Measurements from ENCODE around the gene HECTD4. TPM values are rescaled to one million over a fixed set of nuclear protein-coding genes. Genes with fewer than 3 reads are reported as not detected.
"Not testable (repeated sequence)": the region's sequence is repeated elsewhere in the genome, so short reads cannot be mapped to it uniquely, and the experiment has no call there.

The HECTD4 gene
- total RNA-seq, 1 donor from 2014 or later = 40.7 TPM

GRCh38 chr12:112350593-112351592 is 31.3 kb downstream of the HECTD4 start:
- H3K27me3 Mint-ChIP-seq (ENCODE audit: low read depth) = no peaks in the 10 kb centered on the region
- H3K27ac Mint-ChIP-seq (ENCODE audit: unreplicated experiment) = peak overlapping the region; percentile 68
- H3K9me3 Mint-ChIP-seq (ENCODE audit: low read depth) = no peaks in the 10 kb centered on the region
- H3K4me1 Mint-ChIP-seq (ENCODE audit: low read depth) = peaks cover 57% of the 10 kb centered on the region
- no peak for TF ChIP-seq CTCF (IDR thresholded peaks at IDR 0.05)
- peaks cover 2% of the 10 kb centered on the region for H3K36me3 Mint-ChIP-seq (ENCODE audit: low read depth)
- H3K4me3 Mint-ChIP-seq (ENCODE audit: unreplicated experiment) = no peak overlapping the region
- DNase-seq (ENCODE audit: low spot score) = no peak

- Mint-ChIP-seq H3K27me3 (ENCODE audit: low read depth) (no peaks in the 10 kb centered on the region), H3K27ac (ENCODE audit: unreplicated experiment) (no peak overlapping the region), H3K4me1 (ENCODE audit: low read depth) (peaks cover 55% of the 10 kb centered on the region)
These were observed 32.8 kb downstream of the HECTD4 start for GRCh38 chr12:112349431-112349830.

GRCh38 chr12:112348926-112349325 is 33.3 kb downstream of the HECTD4 start:
- not testable (repeated sequence) for H3K27me3 Mint-ChIP-seq (ENCODE audit: low read depth); H3K36me3 Mint-ChIP-seq (ENCODE audit: low read depth); H3K4me3 Mint-ChIP-seq (ENCODE audit: unreplicated experiment); DNase-seq (ENCODE audit: low spot score); H3K27ac Mint-ChIP-seq (ENCODE audit: unreplicated experiment); H3K9me3 Mint-ChIP-seq (ENCODE audit: low read depth)
- peaks cover 59% of the 10 kb centered on the region for H3K4me1 Mint-ChIP-seq (ENCODE audit: low read depth)

More at GRCh38 chr12:112349431-112349830, 32.8 kb downstream of the HECTD4 start:
- Mint-ChIP-seq H3K9me3 (ENCODE audit: low read depth) (no peaks in the 10 kb centered on the region), H3K4me3 (ENCODE audit: unreplicated experiment) (no peak overlapping the region), H3K36me3 (ENCODE audit: low read depth) (peaks cover 2% of the 10 kb centered on the region)
- no peak for TF ChIP-seq CTCF (IDR thresholded peaks at IDR 0.05)
- no peak for DNase-seq (ENCODE audit: low spot score)

GRCh38 chr12:112347581-112347982 is 34.6 kb downstream of the HECTD4 start:
- TF ChIP-seq CTCF (IDR thresholded peaks at IDR 0.05) = no peak
- Mint-ChIP-seq H3K27ac (ENCODE audit: unreplicated experiment) (peak overlapping the region; percentile 49), H3K27me3 (ENCODE audit: low read depth) (no peaks in the 10 kb centered on the region), H3K4me3 (ENCODE audit: unreplicated experiment) (no peak overlapping the region), H3K4me1 (ENCODE audit: low read depth) (peaks cover 54% of the 10 kb centered on the region), H3K36me3 (ENCODE audit: low read depth) (peaks cover 2% of the 10 kb centered on the region), H3K9me3 (ENCODE audit: low read depth) (no peaks in the 10 kb centered on the region)
- no peak for DNase-seq (ENCODE audit: low spot score)

- DNase-seq (ENCODE audit: low spot score) = no peak
- H3K27me3 Mint-ChIP-seq (ENCODE audit: low read depth) = no peaks in the 10 kb centered on the region
- no peak overlapping the region for H3K27ac Mint-ChIP-seq (ENCODE audit: unreplicated experiment)
- TF ChIP-seq CTCF (IDR thresholded peaks at IDR 0.05) = no peak
- no peaks in the 10 kb centered on the region for H3K9me3 Mint-ChIP-seq (ENCODE audit: low read depth)
- peaks cover 46% of the 10 kb centered on the region for H3K4me1 Mint-ChIP-seq (ENCODE audit: low read depth)
- H3K36me3 Mint-ChIP-seq (ENCODE audit: low read depth) = peaks cover 2% of the 10 kb centered on the region
- H3K4me3 Mint-ChIP-seq (ENCODE audit: unreplicated experiment) = no peak overlapping the region
These were observed 36.0 kb downstream of the HECTD4 start for GRCh38 chr12:112346194-112346593.
